ENCODE measurements around the gene RHOT2. TPM values are rescaled to one million over a fixed set of nuclear protein-coding genes. Genes with fewer than 3 reads are reported as not detected.

RHOT2 gene
- total and polyA plus RNA-seq, 9 of the 15 experiments (the other 6 are each of a cell fraction or from before 2014, with no cell fraction given), result 5.0 to 373 (median 112) TPM

GRCh38 chr16:720990-721764, 53.2 kb downstream of the RHOT2 start, which contains the start of gene ANTKMT (continued):
- TF ChIP-seq ETS2 (tag; IDR thresholded peaks at IDR 0.05; ENCODE audit: borderline replicate concordance, poor library complexity, severe bottlenecking) (peak; percentile 71), ZNF668 (CRISPR knock-in tag; IDR thresholded peaks at IDR 0.05) (no peak), IRF1 (CRISPR knock-in tag; IDR thresholded peaks at IDR 0.05; ENCODE audit: borderline replicate concordance) (no peak), KLF6 (CRISPR knock-in tag; IDR thresholded peaks at IDR 0.05; ENCODE audit: borderline replicate concordance) (no peak), CHD1 (IDR thresholded peaks at IDR 0.05; ENCODE audit: low read length) (no peak), MEIS2 (IDR thresholded peaks at IDR 0.05; ENCODE audit: partially characterized antibody) (no peak), SRSF1 (IDR thresholded peaks at IDR 0.05; ENCODE audit: low read depth, low read length) (no peak), ZNF143 (CRISPR knock-in tag; IDR thresholded peaks at IDR 0.05) (no peak), RB1 (IDR thresholded peaks at IDR 0.05; ENCODE audit: low read depth) (peak; percentile 85), TAF15 (IDR thresholded peaks at IDR 0.05; ENCODE audit: low read depth, low read length) (no peak), NR3C1 (CRISPR knock-in tag; IDR thresholded peaks at IDR 0.05) (peak; percentile 38; the same call in 1 of the 2 replicates), WHSC1 (IDR thresholded peaks at IDR 0.05; ENCODE audit: low read length) (no peak), TAL1 (IDR thresholded peaks at IDR 0.05) (no peak), POLR2A (conservative IDR thresholded peaks at IDR 0.05) (peak; percentile 76)
- TF ChIP-seq, protein P1, sequence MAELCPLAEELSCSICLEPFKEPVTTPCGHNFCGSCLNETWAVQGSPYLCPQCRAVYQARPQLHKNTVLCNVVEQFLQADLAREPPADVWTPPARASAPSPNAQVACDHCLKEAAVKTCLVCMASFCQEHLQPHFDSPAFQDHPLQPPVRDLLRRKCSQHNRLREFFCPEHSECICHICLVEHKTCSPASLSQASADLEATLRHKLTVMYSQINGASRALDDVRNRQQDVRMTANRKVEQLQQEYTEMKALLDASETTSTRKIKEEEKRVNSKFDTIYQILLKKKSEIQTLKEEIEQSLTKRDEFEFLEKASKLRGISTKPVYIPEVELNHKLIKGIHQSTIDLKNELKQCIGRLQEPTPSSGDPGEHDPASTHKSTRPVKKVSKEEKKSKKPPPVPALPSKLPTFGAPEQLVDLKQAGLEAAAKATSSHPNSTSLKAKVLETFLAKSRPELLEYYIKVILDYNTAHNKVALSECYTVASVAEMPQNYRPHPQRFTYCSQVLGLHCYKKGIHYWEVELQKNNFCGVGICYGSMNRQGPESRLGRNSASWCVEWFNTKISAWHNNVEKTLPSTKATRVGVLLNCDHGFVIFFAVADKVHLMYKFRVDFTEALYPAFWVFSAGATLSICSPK (IDR thresholded peaks at IDR 0.05; ENCODE audit: borderline replicate concordance), result no peak
- TF ChIP-seq, protein P2, sequence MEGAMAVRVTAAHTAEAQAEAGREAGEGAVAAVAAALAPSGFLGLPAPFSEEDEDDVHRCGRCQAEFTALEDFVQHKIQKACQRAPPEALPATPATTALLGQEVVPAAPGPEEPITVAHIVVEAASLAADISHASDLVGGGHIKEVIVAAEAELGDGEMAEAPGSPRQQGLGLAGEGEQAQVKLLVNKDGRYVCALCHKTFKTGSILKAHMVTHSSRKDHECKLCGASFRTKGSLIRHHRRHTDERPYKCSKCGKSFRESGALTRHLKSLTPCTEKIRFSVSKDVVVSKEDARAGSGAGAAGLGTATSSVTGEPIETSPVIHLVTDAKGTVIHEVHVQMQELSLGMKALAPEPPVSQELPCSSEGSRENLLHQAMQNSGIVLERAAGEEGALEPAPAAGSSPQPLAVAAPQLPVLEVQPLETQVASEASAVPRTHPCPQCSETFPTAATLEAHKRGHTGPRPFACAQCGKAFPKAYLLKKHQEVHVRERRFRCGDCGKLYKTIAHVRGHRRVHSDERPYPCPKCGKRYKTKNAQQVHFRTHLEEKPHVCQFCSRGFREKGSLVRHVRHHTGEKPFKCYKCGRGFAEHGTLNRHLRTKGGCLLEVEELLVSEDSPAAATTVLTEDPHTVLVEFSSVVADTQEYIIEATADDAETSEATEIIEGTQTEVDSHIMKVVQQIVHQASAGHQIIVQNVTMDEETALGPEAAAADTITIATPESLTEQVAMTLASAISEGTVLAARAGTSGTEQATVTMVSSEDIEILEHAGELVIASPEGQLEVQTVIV (CRISPR knock-in tag; IDR thresholded peaks at IDR 0.05; ENCODE audit: borderline replicate concordance), result peak; percentile 87
- TF ChIP-seq, protein P3, sequence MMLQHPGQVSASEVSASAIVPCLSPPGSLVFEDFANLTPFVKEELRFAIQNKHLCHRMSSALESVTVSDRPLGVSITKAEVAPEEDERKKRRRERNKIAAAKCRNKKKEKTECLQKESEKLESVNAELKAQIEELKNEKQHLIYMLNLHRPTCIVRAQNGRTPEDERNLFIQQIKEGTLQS (IDR thresholded peaks at IDR 0.05), result no peak
- TF ChIP-seq, protein P3 (CRISPR knock-in tag; conservative IDR thresholded peaks at IDR 0.05), result no peak

Measured in K562 (cell line).